ENCODE results near the gene TUBGCP2. TPM values are rescaled to one million over a fixed set of nuclear protein-coding genes. Genes with fewer than 3 reads are reported as not detected.

Gene TUBGCP2
- total and polyA plus RNA-seq, 11 donors: 33.5 to 49.5 (median 38.2) TPM

DNA sequence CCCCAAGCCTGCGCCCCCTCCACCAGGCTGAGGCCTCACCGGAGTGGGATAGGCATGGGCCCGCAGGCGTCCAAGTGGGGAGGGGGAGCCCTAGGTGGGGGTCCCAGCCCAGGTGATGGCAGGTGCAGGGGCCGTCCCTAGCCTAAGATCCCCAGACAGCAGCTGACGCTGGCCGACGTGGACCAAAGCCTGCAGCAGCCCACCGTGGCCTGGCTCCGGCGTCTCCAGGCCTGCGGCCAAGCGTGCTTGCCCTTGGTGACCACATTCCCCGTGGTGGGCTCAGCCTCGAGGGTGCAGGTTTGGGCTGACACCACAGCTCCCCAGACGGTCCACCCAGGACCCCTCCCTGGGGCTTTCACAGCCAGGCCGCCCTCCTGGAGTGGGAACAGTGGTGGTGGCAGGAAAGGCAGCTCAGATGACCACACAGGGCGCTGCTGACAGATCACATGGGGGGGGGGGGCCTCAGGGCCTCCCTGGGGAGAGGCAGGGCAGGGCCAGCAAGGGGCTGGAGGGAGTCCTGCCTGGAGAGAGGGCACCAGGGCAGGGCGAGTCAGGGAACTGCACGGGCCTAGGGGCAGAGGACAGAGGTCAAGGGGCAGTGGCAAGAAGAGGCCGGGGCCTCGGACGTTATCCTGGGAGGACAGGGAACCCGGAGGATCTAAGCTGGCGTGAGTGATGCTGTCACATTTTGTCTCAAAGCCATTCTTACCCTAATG is 31.2 kb downstream of the TUBGCP2 start:
- WGBS, 4 donors: 63 to 70% (median 68%) methylated on average over 15 to 25 of the region's 25 CpGs
- Histone ChIP-seq H3K4me3 (peak overlapping the region in 1 of 12 donors; percentile 63), H3K36me3 (peaks cover 0 to 42% (median 28%) of the 10 kb centered on the region in 9 donors), H3K27me3 (peaks cover 0 to 31% (median 20%) of the 10 kb centered on the region in 9 donors), H3K4me1 (peaks cover 0 to 62% (median 8%) of the 10 kb centered on the region in 12 donors), H3K9me3 (no peaks in the 10 kb centered on the region), H3K27ac (peak overlapping the region in 1 of 12 donors; percentile 81)
- ATAC-seq (no peak), DNase-seq (no peak)
- no peak for TF ChIP-seq POLR2A (IDR thresholded peaks at IDR 0.05)
- TF ChIP-seq, protein P1, sequence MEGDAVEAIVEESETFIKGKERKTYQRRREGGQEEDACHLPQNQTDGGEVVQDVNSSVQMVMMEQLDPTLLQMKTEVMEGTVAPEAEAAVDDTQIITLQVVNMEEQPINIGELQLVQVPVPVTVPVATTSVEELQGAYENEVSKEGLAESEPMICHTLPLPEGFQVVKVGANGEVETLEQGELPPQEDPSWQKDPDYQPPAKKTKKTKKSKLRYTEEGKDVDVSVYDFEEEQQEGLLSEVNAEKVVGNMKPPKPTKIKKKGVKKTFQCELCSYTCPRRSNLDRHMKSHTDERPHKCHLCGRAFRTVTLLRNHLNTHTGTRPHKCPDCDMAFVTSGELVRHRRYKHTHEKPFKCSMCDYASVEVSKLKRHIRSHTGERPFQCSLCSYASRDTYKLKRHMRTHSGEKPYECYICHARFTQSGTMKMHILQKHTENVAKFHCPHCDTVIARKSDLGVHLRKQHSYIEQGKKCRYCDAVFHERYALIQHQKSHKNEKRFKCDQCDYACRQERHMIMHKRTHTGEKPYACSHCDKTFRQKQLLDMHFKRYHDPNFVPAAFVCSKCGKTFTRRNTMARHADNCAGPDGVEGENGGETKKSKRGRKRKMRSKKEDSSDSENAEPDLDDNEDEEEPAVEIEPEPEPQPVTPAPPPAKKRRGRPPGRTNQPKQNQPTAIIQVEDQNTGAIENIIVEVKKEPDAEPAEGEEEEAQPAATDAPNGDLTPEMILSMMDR (IDR thresholded peaks at IDR 0.05): no peak
- intact Hi-C loops (cut with DNase I): no loop called here

DNA sequence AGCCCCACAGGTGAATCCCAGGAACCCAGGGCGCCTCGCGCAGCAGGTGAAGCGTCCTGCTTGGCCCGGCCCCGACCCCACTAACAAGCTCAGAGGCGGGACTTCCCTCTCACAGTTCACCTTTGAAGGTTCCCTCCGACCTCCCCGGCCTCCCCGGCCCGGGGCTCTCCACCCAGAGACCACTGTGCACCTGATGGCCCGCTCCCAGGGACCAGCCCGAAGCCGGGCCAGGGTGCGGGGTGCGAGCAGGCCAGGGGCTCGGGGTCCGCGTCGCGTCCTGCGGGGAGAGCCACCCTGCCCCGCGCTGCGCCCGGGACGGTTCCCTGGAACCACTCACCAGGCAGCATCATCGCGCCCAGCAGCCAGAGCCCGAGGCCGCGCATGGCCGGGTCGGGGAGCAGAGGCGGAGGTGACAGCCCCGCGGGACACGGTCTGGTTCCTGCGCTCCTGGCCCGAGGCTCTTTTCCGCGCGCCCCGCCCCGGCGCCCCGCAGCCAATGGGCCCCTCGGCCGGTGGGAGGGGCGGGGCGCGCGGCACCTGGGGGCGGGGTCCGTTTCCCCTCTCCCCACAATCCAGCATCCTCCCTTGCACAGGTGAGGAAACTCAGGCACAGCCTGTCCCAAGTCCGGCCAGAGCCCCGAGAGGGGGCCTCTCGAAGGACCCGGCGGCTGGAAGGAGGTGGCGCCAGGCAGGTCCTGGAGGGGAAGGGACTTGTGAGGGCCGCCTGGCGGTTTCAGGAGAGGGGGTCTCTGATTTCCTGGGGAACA is 32.1 kb downstream of the TUBGCP2 start, which contains the start of gene ADAM8:
ADAM8 (minus strand) TSS at position 434 of the 767 bp plus-strand sequence; CDS start at position 383, 51 bp downstream.
- Histone ChIP-seq H3K9me3 (no peaks in the 10 kb centered on the region), H3K27me3 (peaks cover 0 to 31% (median 20%) of the 10 kb centered on the region in 9 donors), H3K4me1 (peaks cover 0 to 62% (median 8%) of the 10 kb centered on the region in 12 donors), H3K4me3 (peak within 1 kb of the TSS in 9 of 12 donors; percentile 2 to 63 (median 28)), H3K36me3 (peaks cover 0 to 34% (median 19%) of the 10 kb centered on the region in 9 donors), H3K27ac (peak within 1 kb of the TSS in 1 of 12 donors; percentile 81)
- DNase-seq: peak in 2 of 5 donors; percentile 52 to 82
- ATAC-seq: peak in 2 of 4 donors; percentile 8 to 42
- intact Hi-C loops (cut with DNase I): no loop called here
- 3 to 14% (median 9%) methylated on average over 22 to 63 of the region's 63 CpGs for WGBS, 4 donors
- TF ChIP-seq, protein P1 (IDR thresholded peaks at IDR 0.05): no peak
- TF ChIP-seq POLR2A (IDR thresholded peaks at IDR 0.05): no peak

DNA sequence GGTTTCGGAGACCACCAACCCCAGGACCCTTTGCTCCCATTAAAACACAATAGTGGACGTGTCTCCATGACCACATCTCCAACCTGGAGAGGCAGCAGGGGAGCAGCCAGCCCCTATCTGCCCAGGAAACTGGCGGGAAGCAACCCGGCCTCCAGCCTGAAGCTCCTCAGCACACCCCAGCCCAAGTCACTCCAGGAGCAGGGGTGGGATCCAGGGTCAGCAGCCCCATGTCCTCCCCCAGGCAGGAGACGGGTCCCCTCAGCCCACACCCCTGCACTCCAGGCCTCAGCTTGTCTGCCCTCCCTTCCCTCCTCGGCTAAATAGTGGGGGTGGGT is 32.6 kb downstream of the TUBGCP2 start:
- peaks cover 0 to 31% (median 20%) of the 10 kb centered on the region in 9 donors for H3K27me3 ChIP-seq
- peak overlapping the region in 6 of 12 donors; percentile 2 to 63 (median 34) for H3K4me3 ChIP-seq
- ATAC-seq (no peak), DNase-seq (no peak)
- 33 to 55% (median 41%) methylated on average over 6 of the region's 6 CpGs for WGBS, 4 donors
- TF ChIP-seq POLR2A (IDR thresholded peaks at IDR 0.05): no peak
- TF ChIP-seq, protein P1 (IDR thresholded peaks at IDR 0.05): no peak
- intact Hi-C loops (cut with DNase I): no loop called here
- peaks cover 0 to 29% (median 14%) of the 10 kb centered on the region in 9 donors for H3K36me3 ChIP-seq
- peaks cover 0 to 62% (median 8%) of the 10 kb centered on the region in 12 donors for H3K4me1 ChIP-seq
- H3K27ac ChIP-seq: peak overlapping the region in 1 of 12 donors; percentile 79
- H3K9me3 ChIP-seq: no peaks in the 10 kb centered on the region

DNA sequence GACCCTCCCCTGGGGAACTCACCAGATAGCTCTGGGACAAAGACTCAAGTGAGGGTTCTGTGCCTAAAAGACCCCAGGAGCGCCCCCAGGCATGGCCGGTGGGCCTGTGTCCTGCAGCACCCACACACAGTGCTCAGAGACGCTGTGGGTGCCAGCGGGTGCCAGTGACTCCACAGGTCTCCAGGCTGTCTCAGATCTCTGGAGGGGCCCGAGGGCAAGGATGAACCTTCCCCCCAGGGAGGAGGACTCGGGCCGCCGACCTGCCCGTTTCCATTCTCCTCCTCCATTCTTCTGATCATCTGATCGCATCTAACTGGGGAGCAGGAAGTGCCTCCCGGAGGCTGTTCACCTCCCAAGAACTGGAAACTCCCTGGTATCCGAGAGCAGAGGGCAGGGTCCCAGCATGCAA is 33.0 kb downstream of the TUBGCP2 start:
- no peak for DNase-seq
- TF ChIP-seq, protein P1 (IDR thresholded peaks at IDR 0.05): no peak
- no peak for TF ChIP-seq POLR2A (IDR thresholded peaks at IDR 0.05)
- intact Hi-C loops (cut with DNase I): no loop called here
- Histone ChIP-seq H3K36me3 (peaks cover 0 to 28% (median 13%) of the 10 kb centered on the region in 9 donors), H3K27ac (peak overlapping the region in 1 of 12 donors; percentile 79), H3K4me3 (peak overlapping the region in 5 of 12 donors; percentile 2 to 63 (median 38)), H3K27me3 (peaks cover 0 to 31% (median 20%) of the 10 kb centered on the region in 9 donors), H3K4me1 (peaks cover 0 to 62% (median 8%) of the 10 kb centered on the region in 12 donors), H3K9me3 (no peaks in the 10 kb centered on the region)
- ATAC-seq: no peak
- 38 to 49% (median 43%) methylated on average over 11 to 12 of the region's 12 CpGs for whole genome bisulfite sequencing, 4 donors

All from heart left ventricle (tissue), 16 donors.